GM13977 (cell line): Measurements from ENCODE around the gene RSPH10B.
"Not testable (repeated sequence)": the region's sequence is repeated elsewhere in the genome, so short reads cannot be mapped to it uniquely, and the experiment has no call there.

Source experiments
- DNase-seq: peaks from one replicate; pipeline ENCODE4 v3.0.0; 2012; ENCODE audit warnings: low spot score
- in situ Hi-C: fragments of 300-500 bp; cut with MboI; formaldehyde crosslinking; loops from one replicate; pipeline ENCODE4 v1.12.0; 2022; ENCODE audit warnings: low sequenced_read_pairs, low pct_unique_long_range_greater_than_20kb, mixed read lengths, inconsistent platforms; ENCODE audit not compliant: unreplicated experiment
- TF ChIP-seq, protein P1 (sequence below): IDR thresholded peaks from 2 replicates; pipeline ENCODE4 v1.5.1; 2012; ENCODE audit warnings: mild to moderate bottlenecking, control low read depth; ENCODE audit not compliant: insufficient read depth; ENCODE audit errors: extremely low read depth, missing control alignments

Gene RSPH10B

DNA sequence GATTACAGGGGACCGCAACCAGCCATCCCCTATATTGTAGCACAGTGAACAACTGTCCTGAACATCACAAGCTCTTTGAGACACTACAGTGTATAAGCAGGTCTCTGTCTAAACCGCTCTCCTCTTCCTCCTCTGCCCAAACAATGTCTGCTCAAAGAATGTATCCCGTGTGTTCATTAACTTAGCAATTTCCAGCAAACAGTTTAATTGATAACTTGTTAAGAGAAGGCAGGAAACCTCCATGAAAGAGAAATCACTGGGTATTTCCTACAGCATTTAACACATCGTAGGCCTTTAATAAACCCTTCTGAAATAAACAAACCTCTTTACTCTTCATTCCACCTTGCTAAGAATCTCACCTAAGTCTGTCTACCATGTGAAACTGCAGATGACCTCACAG, 36.9 kb upstream of the RSPH10B start:
- in situ Hi-C loops = loop anchor here (10.0 to 25.0 kb wide), 2 partner anchors 145 to 317 kb away; no protein-coding TSS in a partner anchor
- TF ChIP-seq, protein P1, sequence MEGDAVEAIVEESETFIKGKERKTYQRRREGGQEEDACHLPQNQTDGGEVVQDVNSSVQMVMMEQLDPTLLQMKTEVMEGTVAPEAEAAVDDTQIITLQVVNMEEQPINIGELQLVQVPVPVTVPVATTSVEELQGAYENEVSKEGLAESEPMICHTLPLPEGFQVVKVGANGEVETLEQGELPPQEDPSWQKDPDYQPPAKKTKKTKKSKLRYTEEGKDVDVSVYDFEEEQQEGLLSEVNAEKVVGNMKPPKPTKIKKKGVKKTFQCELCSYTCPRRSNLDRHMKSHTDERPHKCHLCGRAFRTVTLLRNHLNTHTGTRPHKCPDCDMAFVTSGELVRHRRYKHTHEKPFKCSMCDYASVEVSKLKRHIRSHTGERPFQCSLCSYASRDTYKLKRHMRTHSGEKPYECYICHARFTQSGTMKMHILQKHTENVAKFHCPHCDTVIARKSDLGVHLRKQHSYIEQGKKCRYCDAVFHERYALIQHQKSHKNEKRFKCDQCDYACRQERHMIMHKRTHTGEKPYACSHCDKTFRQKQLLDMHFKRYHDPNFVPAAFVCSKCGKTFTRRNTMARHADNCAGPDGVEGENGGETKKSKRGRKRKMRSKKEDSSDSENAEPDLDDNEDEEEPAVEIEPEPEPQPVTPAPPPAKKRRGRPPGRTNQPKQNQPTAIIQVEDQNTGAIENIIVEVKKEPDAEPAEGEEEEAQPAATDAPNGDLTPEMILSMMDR = no peak

DNA sequence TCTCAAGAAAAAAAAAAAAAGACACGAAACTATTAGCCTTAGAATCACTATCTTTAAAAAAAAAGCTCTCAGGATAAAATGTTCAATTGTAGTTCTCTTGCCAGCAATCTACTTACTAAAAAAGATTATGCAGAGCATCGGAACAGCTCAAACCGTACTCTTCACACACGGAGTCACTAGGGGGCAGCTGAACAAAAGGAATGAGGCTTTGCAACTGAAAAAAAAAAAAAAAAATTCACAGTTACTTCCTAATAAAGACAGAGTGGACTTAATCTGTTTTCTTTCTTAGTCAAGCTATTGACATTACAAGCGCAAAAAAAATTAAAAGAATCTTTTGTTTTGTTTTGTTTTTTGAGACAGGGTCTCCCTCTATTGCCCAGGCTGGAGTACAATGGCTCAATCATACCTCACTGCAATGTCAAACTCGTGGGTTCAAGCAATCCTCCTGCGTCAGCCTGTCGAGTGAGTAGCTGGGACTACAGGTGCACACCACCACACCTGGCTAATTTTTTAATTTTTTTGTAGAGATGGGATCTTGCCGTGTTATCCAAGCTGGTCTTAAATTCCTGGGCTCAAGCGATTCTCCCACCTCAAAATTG, 26.8 kb upstream of the RSPH10B start:
- TF ChIP-seq, protein P1 = peak; percentile 65
- in situ Hi-C loops = no loop called here
- DNase-seq = peak; percentile 59

More for the DNA sequence above, 36.9 kb upstream of the RSPH10B start:
- DNase-seq = no peak

DNA sequence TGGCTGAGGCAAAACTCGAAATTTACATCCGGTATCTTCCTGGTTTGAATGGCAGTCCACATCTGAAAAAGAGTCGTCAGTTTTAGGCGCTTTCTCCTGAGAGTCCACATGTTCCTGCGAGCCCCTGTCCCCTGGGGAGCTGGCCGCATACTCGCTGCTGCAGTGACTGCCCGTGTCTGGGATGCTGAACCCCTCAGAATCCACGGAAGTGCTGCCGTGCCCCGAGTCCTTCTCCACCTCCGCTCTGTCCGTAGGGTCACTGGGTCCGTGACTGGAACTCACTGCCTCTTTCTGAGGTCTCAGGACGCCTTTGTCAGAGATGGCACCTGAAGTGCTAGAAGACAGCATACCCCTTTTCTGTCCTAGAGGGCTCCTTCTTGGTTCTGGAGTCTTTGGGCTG, 16.6 kb upstream of the RSPH10B start:
- DNase-seq, in situ Hi-C loops: not testable (repeated sequence)

DNA sequence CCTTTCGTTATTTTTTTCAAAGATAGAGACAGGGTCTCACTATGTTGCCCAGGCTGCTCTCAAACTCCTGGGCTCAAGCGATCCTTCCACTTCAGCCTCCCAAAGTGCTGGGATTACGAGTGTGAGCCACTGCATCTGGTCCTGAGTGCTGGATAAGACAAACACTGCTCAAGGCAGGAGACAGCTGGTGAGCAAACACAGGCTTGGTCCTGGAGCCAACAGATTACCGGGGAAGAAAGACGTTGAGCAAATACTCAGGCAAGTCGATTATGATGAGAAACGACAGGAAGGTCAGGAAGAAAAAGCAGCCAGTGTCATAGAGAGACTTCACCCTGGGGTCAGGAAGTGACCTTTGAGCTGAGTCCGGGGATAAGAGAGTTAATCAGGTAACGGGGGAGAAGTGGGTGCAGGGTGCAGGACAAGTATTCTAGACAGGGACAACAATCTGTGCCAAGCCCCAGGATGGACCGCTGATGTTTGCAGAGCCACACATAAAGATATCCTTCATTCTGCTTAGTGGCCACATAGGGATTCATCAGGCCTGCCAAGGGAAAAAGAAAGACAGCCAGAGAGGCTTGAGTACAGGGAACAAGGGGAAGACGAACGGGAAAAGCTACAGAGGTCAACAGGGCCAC, 9.3 kb upstream of the RSPH10B start:
- DNase-seq, in situ Hi-C loops: not testable (repeated sequence)

DNA sequence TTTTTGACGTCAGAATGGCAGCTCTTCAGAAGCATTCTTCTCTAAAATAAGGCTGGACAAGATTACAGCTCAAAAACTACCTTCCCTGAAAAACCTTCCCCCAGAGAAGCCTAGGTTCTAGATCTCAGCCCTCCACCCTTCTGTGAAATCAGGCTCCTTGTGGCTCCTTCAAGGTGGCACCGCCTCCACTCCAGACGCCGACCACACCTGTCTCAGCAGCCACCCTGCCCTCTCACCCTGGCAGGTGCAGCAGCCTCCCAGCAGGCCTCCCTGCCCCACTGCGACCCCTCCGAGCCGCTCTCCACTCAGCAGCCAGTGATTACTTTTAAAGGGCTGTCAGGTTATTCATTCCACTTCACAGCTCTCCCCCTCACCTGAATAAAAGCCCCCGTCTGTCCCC, 3.1 kb upstream of the RSPH10B start:
- in situ Hi-C loops, DNase-seq: not testable (repeated sequence)

DNA sequence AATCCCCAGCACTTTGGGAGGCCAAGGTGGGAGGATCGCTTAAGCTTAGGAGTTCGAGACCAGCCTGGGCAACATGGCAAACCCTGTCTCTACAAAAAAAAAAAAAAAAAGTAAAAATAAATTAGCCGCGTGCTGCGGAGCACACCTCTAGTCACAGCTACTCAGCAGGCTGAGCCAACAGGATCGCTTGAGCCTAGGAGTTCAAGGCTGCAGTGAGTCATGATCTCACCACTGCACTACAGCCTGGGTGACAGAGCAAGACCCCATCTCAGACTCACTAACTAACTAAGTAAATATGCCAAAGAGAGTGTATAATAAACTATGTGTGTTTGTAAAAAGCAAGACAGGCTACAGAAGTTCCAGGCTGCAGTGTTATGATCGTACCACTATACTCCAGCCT, 6.7 kb downstream of the RSPH10B start:
- DNase-seq, in situ Hi-C loops: not testable (repeated sequence)

DNA sequence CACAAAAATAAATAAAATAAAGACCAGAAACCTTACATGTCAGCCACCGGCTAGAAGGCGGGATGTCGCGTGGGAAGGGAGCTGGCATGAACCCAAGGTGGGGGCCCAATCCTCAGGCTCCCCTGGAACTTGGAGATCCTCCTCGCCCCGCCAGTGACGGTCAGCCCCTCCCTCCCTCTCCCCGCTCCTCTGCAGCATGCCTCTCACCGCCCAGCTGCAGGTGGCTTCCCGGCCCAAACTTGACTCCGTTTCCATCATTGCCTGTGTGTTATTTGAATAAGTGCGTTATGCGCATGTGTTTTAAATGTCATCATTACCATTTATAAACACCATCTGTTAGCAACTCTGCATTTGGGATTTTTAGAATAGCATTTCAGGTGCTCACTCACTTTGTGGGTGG, 7.3 kb downstream of the RSPH10B start:
- in situ Hi-C loops, DNase-seq: not testable (repeated sequence)

DNA sequence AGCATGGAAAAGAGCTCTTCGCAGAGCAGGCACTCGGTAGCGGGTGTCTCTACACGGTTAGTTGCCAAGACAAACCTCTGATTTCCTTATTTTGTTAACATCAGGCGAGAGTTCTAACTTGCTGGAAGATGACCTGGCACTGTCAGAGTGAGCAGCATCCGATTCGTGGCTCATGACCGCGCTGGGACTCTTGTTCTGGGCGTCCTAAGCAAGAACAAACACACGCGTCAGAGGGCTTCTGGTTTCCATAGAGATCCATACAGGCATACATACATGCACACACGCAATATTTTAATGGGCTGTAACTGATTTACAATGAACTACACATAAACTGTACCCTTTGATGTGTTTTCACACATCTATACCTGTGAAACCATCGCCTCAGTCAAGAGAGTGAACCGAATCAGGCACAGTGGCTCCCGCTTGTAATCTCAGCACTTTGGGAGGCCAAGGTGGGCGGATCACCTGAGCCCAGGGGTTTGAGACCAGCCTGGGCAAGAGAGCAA, 35.5 kb downstream of the RSPH10B start:
- DNase-seq, in situ Hi-C loops: not testable (repeated sequence)

DNA sequence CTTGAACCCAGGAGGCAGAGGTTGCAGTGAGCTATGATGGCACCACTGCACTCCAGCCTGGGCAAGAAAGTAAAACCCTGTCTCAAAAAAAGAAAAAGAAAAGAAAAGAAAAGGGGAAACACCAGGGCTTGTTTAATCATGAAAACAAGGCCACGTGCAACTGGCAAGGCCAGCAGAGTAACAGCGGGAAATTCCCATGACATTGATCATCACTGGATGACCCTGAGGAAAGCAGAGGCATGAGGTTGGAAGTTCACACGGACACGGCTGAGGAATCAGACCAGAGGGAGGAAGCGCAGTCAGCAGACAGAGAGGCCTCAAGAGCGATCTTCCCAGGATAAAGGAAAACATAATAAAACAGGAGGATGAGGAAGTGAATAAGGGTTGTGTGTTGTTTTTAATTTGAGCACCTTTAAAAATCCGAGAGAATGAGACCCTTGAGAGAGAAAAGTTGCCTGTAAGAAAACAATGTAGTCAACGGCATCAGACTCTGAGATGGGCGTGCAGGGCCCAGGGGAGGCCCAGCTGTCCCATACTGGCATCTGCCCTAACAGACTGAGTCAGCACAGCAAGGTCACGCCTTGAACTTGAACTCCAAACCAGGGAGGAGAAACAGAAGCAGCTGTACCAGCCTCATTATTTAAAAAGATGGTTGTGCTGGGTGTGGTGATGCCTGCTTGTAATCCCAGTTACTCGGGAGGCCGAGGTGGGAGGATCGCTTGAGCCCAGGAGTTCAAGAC, 38.4 kb downstream of the RSPH10B start:
- DNase-seq, in situ Hi-C loops: not testable (repeated sequence)

DNA sequence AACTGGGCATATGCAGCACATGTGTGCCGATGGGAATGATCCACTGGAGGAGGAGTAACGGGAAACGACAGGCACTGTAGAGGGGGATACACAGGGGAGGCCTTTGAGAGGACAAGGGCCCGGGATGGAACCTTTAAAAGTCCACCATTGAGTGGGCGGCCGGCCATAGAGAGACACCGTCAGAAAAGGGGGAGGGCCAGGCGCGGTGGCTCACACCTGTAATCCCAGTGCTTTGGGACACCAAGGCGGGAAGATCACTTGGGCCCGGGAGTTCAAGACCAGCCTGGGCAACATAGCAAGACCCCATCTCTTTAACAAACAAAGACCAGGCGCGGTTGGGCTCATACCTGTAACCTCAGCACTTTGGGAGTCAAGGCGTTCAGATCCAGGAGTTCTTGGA, 39.2 kb downstream of the RSPH10B start:
- in situ Hi-C loops, DNase-seq: not testable (repeated sequence)

DNA sequence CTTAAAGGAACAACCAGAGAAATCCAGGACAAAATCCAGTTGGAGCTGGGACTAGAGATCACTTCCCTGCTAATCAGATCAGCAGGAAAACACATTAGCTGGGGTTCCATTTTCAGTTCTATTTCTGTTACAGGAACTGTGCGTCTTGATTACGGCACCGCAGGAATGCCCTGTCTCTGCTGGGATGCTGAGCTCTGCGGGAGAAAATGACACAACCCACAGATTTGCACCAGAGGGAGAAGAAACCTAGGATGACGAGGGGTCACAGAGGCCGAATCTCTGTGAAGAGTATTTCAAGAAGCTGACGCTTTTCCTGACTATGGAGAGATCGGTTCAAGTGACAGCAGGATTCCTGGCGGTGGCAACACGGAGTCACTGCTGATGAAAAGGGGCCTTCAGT, 40.2 kb downstream of the RSPH10B start:
- in situ Hi-C loops, DNase-seq: not testable (repeated sequence)

DNA sequence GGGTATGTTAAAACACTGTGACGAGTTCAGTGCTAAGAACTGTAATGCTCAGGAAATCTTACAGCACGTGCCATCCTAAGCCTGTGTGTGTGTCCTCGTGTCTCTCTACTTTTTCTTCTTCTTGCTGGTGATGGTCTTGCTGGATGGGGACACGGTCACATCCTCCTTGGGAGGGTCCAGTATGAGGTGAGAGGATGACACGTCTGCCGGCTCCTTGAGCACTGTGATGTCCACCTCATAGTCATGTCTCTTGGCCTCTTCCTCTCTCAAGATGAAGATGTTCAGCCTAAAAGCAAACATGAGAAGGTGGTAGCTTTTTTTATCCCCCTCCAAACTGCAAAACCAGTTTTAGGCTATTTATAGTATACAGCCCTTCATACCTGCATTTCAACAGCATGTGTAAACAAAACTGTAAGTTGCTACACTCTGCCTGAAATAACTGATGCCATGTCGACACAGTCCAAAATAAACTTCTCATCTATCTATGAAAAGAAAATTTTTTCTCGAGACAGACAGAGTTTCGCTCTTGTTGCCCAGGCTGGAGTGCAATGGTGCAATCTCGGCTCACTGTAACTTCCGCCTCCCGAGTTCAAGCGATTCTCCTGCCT, 44.1 kb downstream of the RSPH10B start:
- DNase-seq, in situ Hi-C loops: not testable (repeated sequence)

DNA sequence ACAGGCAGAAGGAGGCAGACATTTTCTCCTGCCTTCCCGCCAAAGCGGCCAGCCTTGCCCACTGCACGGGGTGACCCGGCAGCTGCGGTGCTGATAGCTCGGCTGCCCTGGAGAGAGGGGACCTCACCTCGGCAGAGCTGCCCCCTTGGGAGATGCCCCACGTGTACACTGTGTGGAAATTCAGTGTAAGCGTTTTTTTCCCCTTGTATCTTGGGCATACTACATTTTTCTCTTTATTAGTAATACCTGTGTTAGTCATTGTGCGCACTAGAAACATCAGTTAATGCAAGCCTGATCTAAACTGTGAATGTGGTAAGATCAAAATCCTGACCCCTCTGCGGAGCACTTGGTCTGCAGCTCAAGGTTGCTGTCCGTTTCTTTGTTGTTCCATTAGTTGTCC, 45.9 kb downstream of the RSPH10B start:
- not testable (repeated sequence) for DNase-seq
- in situ Hi-C loops = loop anchor here (25.0 kb wide), 1 partner anchor 888 kb away; no protein-coding TSS in a partner anchor

DNA sequence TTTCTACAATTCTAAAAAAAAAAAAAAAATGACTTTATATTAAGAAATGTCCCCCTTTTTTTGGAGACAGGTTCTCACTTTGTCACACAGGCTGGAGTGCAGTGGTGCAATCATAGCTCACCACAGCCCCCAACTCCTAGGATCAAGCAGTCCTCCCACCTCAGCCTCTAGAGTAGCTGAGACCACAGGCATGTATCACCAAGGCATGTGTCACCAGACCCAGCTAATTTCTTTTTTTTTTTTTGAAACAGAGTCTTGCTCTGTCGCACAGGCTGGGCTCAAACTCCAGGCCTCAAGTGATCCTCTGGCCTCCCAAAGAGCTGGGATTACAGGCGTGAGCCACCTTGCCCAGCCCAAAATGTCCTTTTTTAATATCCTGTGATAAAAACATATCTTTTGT, 46.3 kb downstream of the RSPH10B start:
- in situ Hi-C loops = loop anchor here (25.0 kb wide), 1 partner anchor 888 kb away; no protein-coding TSS in a partner anchor
- DNase-seq = not testable (repeated sequence)

DNA sequence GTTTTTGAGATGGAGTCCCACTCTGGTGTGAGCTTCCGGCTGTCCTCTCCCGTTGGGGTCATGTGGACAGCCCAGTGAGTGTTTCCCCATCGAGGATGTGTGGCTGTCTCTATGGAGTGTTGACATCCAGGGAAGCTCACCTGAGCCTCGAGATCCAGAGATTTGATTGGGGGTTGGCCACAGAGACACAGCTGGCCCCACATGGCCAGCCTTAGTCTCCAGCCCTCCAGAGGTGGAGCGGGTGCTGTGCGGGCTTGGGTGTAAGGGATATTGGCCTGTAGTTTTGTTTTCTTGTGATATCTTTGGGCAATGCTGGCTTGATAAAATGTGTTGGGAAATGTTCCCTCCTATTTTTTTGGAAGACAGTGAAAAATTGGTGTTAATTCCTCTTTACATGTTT, 54.0 kb downstream of the RSPH10B start:
- in situ Hi-C loops = loop anchor here (25.0 kb wide), 1 partner anchor 896 kb away; no protein-coding TSS in a partner anchor
- DNase-seq = not testable (repeated sequence)
